Pulmonary artery endothelial cell (primary cell): ENCODE data around the gene TMC1. TPM values are rescaled to one million over a fixed set of nuclear protein-coding genes. Genes with fewer than 3 reads are reported as not detected.
"Not testable (repeated sequence)": the region's sequence is repeated elsewhere in the genome, so short reads cannot be mapped to it uniquely, and the experiment has no call there.

Source experiments
- DNase-seq: peaks from one replicate; pipeline ENCODE4 v3.0.0-alpha.2; 2011; ENCODE audit warnings: low read depth, low spot score
- total RNA-seq: library from RNA; depleted of rRNA; stranded (reverse); fragments of >200 nt; gene quantifications from 2 replicates; pipeline ENCODE4 v1.2.3, GENCODE V29; 2014

TMC1 gene
- total RNA-seq, 1 donor from 2014 or later = 0.99 TPM

DNA sequence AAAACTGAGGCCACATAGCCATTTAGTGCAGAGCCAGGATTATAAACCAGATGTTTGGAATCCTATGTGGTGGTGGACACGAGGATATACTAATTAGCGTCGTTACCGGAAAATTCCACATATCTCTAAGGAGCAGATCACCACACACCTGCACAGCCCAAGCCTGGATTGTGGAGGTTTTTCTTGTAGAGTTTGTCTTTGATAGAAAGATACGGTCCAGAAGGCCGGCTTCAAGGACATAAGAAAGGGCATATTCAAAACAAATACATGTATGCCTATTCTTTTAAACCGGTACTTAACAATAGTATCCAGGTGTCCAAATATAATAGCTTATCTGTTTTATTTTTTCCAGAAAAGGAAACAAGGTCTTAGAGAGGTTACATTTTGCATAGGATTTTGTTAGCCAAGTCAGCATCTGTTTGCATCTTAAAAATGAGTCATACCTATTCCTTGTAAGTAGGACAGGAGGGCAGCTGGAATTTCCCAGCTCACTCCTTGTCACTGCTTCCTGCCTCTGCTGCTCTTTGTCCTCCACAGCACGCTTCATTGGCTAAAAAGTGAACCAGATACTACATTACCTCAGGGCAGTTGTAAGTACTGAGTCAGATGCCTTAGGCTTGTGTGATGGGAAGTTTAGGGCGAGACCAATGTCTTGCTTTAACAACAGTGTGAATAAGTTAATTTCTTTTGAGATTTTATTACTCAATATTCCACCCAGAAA, 3.6 kb downstream of the TMC1 start:
- DNase-seq = peak; percentile 100

DNA sequence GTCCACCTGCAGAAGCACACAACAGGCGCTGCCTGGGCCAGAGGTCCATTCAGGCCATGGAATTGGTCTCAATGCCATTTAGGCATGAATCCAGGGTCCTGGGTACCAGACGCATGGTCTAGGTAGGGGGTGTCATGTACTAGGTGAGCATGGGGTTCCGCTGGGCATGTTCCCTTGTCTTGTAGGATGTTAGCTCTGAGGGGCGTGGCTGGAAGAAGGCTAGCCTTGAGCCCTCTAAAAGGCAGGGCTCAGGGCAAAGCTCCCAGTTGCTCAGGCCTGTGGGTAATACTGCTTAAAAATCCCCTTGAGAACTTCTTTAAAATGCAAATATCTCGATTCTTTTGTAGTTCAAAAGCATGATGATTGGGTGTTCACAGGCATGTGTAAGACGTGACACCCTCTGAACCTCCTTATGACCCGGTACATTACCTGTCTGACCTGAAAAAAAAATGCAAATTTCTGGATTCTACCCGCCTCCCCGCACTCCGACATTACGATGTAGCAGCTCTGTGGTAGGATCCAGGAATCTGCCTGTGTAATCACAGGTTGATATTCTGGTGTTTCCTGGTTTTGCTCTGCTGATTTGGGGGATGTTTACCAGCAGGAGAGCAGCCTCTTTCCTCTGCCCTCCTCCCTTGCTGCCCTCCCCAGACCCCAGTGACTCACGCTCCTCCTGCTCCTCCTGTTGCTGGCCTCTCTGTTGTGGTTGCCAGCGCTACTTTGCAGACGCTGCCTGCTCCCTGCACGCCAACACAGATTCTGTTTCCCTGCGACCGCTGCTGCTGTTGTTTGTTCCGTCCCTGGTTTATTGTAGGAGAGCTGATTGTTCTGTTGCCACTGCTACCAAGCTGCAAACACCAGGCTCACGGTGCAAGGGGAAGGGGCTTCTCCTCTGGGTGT, 5.7 kb downstream of the TMC1 start:
- peak; percentile 93 for DNase-seq

GRCh38 chr9:72527801-72528195, 6.4 kb downstream of the TMC1 start:
- DNase-seq = no peak

GRCh38 chr9:72529531-72529930, 8.1 kb downstream of the TMC1 start:
- no peak for DNase-seq

DNA sequence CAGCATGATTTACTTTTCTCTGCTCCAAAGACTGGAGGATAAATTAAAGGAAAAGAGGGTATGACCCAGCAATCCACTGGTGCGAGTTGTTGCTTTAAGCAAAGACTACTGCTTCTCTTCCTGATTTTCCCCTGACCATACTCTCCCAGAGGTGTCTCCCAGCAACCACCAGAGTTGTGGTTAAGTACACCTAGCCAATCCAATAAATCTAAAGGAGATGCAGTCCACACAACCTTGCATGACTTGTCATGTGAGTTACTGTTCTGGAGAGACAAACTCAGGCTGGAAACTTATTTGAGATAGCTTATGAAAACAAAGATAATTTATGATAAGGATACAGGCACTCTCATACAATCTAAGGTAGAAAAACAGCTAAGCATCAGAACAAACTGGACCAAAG, 11.9 kb downstream of the TMC1 start:
- no peak for DNase-seq

DNA sequence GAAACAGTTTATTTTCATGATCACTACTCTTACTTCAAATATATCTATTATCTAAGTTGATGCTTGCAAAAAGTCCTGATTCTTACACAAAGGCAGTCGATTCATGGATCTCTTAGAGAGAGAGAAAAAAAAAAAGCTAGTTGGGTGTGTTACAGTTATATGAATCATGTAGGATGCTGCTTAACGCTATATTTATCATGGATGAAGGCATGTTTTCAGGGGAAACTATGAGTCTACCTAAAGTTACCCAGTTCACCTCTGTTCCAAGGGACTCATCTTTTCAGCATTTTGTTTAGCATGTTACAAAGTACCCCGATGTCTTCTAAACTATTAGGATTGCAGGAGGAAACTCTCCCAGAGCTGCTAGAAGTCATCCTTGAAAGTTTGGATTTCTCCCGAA, 13.5 kb downstream of the TMC1 start:
- no peak for DNase-seq

- no peak for DNase-seq
Observed at GRCh38 chr9:72537011-72537545, 15.7 kb downstream of the TMC1 start.

DNA sequence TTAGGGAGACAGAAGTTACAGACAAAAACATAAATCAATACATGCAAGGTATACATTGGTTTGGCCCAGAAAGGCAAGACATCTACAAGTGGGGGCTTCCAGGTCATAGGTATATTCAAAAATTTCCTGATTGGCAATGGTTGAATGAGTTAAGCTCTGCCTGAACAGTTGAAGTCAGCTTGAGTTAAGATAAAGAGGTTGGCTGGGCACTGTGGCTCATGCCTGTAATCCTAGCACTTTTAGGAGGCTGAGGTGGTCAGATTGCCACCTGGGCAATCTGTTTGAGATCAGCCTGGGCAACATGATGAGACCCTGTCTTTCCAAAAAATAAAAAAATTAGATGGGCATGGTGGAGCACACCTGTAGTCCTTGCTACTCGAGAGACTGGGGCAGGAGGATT, 16.3 kb downstream of the TMC1 start:
- DNase-seq = no peak

GRCh38 chr9:72538921-72539702, 17.7 kb downstream of the TMC1 start:
- DNase-seq = no peak

DNA sequence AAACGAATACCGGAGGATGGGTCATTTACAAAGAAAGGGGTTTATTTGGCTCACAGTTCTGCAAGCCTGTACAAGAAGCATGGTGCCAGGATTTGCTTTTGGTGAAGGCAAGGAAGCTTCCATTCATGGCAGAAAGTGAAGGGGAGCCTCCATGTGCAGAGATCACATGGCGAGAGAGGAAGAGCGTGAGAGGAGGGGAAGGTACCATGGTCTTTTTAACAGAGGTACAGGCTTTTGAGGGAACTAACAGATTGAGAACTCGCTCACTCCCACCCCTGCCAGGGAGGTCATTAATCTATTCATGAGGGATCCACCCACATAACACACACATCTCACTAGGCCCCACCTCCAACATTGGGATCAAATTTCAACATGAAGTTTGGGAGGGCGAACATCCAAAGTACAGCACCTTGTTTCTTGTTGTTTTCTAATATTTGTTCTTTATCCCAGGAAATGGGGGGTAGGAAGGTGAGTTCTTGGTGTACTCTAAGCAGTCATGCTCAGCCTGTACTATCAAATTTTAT, 18.5 kb downstream of the TMC1 start:
- DNase-seq = no peak

DNA sequence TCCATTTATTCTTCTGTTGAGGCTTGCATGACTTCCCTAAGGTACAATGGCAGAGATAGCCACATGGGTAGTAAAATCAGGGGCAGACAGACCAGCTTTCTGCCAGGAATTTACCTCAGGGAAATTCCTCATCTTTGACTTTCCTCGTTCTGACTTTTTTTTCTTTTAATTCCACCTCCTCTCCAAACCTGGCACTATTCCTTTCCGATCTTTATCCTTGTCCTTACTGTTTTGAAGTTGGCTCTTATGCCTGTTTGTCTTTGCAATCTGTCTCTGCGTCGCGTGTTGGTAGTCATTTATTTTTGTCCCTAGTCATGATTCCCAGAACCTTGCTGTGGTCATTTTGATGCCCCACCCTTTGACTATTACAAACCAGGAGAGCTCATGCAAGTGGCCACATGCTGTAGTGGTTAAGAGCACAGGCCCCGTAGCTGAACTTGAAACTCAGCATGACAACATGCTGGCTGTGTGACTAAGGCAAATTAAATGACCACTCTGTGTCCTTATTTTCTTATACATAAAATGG, 19.0 kb downstream of the TMC1 start:
- DNase-seq = no peak

DNA sequence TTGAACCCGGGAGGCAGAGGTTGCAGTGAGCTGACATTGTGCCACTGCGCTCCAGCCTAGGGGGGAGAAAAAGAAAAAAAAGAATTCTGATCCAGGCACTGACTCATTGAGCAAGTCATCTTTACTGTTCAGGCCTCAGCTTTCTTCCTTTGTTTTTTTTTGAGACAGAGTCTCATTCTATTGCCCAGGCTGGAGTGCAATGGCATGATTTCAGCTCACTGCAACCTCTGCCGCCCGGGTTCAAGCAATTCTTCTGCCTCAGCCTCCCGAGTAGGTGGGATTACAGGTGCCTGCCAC, 21.1 kb downstream of the TMC1 start:
- not testable (repeated sequence) for DNase-seq

DNA sequence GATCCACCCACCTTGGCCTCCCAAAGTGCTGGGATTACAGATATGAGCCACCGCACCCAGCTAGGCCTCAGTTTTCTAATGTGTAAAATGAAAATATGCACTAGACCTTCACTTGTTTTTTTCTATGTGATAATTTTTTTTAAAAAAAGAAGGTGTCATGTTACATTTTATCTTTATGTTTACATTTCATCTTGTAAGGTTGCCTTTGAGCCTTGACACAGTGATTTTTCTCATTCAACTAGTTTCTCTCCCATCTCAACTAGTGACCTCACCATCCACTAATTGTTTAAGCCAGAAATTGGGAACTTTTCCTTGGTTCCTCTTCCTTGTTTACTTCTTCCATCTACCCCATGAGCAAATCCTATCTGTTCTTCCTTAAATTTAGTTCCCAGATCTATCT, 21.5 kb downstream of the TMC1 start:
- no peak for DNase-seq

GRCh38 chr9:72551306-72551705, 29.9 kb downstream of the TMC1 start:
- DNase-seq = no peak

DNA sequence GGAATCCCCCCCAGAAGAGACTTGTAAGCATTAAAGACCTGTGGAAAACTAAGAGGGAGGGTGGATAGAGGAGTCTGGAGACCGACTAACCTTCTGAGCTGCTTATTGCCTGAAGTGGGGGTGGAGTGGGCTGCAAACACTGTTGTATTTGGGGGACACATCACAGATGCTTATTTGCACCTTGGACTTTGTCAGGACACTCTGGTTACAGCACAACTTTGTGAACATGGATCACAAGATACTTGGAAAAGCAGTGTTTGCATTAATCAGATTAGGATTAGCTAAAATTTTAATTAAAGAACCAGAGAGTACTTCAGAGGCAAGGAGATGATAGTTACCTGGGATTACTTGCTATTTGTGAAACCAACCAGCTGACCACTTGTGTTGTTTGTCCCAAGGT, 30.9 kb downstream of the TMC1 start:
- no peak for DNase-seq

DNA sequence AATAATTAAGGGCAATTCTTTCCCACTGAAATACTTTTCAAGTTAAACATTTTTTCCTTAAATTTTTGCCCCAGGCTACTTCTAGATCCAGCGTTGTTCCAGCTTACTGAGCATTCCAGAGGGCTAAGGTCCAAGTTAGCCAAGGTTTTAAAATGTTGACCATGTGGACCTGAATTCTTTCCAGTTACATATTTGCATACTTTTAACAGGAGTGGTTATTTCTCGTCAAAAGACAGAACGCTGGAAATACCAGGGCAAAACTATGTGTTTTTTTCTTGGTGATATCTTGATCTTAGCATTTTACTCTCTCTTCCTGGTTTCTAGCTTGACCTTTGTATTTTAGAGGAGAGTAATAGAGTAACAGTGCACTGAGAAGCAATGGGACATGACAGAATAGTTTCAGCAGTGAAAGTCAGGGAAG, 32.8 kb downstream of the TMC1 start:
- DNase-seq = no peak

- peak; percentile 36 for DNase-seq
Observed at GRCh38 chr9:72557549-72557948, 36.1 kb downstream of the TMC1 start.

DNA sequence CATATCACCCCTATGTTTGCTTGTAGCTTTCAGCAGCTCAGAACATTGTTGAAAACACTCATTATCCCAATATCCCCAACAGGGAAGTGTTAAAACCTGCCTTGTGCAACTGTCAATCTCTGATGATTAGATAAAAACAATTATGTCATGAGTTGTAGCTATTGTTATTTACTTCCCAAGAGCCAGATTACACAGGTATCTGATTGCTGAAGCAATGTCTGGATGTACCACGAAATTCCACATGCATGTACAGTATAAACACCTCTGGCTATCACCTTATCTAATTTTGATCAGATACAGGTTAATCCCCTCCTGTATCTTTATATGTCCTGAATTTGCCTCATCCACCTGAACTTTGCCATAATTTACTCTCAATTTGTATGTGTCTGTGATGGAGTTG, 38.7 kb downstream of the TMC1 start:
- no peak for DNase-seq

DNA sequence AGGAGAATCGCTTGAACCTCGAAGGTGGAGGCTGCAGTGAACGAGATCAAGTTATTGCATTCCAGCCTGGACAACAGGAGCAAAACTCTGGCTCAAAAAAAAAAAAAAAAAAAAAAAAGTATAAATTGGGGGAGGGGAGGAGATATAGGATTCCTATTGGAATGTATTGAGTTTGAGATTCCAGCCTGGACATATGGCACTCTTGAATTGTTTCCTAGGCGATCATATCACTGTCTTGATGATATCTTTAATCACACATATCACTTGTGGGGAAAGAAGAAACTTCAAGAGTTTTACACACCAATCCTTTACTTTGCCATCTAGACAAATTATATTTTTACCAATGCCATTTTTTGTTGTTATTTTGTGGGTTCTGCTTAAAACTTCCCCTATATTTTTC, 42.4 kb downstream of the TMC1 start:
- no peak for DNase-seq

GRCh38 chr9:72564479-72565281, 43.3 kb downstream of the TMC1 start:
- no peak for DNase-seq

DNA sequence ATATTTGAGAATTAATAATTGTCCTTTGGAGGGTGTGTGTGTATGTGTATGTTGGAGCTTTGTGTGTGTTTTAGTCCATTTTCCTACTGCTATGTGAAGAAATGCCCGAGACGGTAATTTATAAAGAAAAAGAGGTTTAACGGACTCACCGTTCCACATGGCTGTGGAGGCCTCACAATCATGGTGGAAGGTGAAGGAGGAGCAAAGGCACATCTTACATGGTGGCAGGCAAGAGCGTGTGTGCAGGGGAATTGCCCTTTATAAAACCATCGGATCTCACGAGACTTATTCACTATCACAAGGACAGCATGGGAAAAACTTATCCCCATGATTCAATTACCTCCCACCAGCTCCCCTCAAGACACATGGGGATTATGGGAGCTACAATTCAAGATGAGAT, 44.1 kb downstream of the TMC1 start:
- no peak for DNase-seq
